HepG2 (cell line): ENCODE measurements around the gene PRKN. TPM values are rescaled to one million over a fixed set of nuclear protein-coding genes. Genes with fewer than 3 reads are reported as not detected.

Experiments
- ATAC-seq: fragments of 200-7000 bp; cut with Tn5 transposase; 3 replicates; pipeline ENCODE4 v1.9.1; 2020; ENCODE audit warnings: mild to moderate bottlenecking, moderate library complexity
- BruUV-seq: library from RNA; stranded (reverse); fragments of 400-500 nt; replicated peaks from 2 replicates; lab custom pipeline; 2021; lab: Mats Ljungman, UMichigan
- CTCF ChIA-PET: fragments of 300-600 bp; formaldehyde crosslinking; extraction: SDS; loops from one replicate; lab custom pipeline; 2021; ENCODE audit warnings: low total read pairs, inconsistent platforms, low intra/inter-chr PET ratio; lab: Yijun Ruan, JAX
- POLR2A ChIA-PET: fragments of 350-600 bp; sonication (Branson Sonifier 250); formaldehyde crosslinking; loops from one replicate; lab custom pipeline; 2020; ENCODE audit warnings: antibody characterized with exemption, inconsistent platforms; lab: Yijun Ruan, JAX
- DNase-seq: peaks from one replicate; pipeline ENCODE4 v3.0.0-alpha.2; 2015; ENCODE audit warnings: low spot score
- FAIRE-seq: peaks from 3 replicates; lab custom pipeline; 2011; peaks lifted over from hg19 to GRCh38; lab: Jason Lieb, UNC
- H2AFZ ChIP-seq: one replicate; pipeline ENCODE4 v1.6.1; 2011; ENCODE audit warnings: low read length, inconsistent platforms
- H3K27ac ChIP-seq: fragments of 300-600 bp; 3 replicates; pipeline ENCODE4 v1.8.0; 2011; ENCODE audit warnings: mixed run types, mild to moderate bottlenecking, mixed read lengths, low read length, inconsistent platforms; ENCODE audit not compliant: insufficient read depth; ENCODE audit errors: extremely low read length
- H3K27me3 ChIP-seq, 2 experiments: fragments of 200-600 bp in 1 of 2; 2 replicates in 1 of 2; 3 replicates in 1 of 2; pipeline versions ENCODE4 v1.6.0 to v1.8.0; 2011; ENCODE audit warnings: low read length in 2 of 2, mild to moderate bottlenecking in 2 of 2, moderate library complexity in 2 of 2, inconsistent platforms in 1 of 2; ENCODE audit not compliant: insufficient read depth in 2 of 2, control insufficient read depth in 1 of 2
- H3K36me3 ChIP-seq, 2 experiments: fragments of 200-600 bp in 1 of 2; replicated peaks in 1 of 2; 2 replicates in 1 of 2; 3 replicates in 1 of 2; pipeline versions ENCODE4 v1.5.1 to v1.8.0; 2011; ENCODE audit warnings: low read length in 2 of 2, inconsistent platforms in 1 of 2; ENCODE audit not compliant: insufficient read depth in 2 of 2, control insufficient read depth in 1 of 2
- H3K4me1 ChIP-seq: 2 replicates; pipeline ENCODE4 v1.5.1; 2012; ENCODE audit warnings: low read length, inconsistent platforms; ENCODE audit not compliant: insufficient read depth
- H3K4me2 ChIP-seq: 2 replicates; pipeline ENCODE4 v1.6.0; 2011; ENCODE audit warnings: low read depth, low read length, inconsistent platforms
- H3K4me3 ChIP-seq, 3 experiments: fragments of 200-600 bp in 1 of 3; sonication (generic), shearing (Covaris generic) in 1 of 3; replicated peaks in 1 of 3; 2 replicates each; pipeline ENCODE4 v1.5.1; 2011 to 2016; ENCODE audit warnings: low read length in 3 of 3, inconsistent platforms in 2 of 3, low read depth in 2 of 3, mild to moderate bottlenecking in 2 of 3, control low read depth in 1 of 3, mixed read lengths in 1 of 3; ENCODE audit not compliant: insufficient read depth in 1 of 3
- H3K79me2 ChIP-seq: one replicate; pipeline ENCODE4 v1.6.1; 2011; ENCODE audit warnings: low read length, inconsistent platforms; ENCODE audit not compliant: insufficient read depth
- H3K9ac ChIP-seq: 2 replicates; pipeline ENCODE4 v1.6.0; 2011; ENCODE audit warnings: mild to moderate bottlenecking, low read depth, low read length, inconsistent platforms; ENCODE audit not compliant: insufficient read depth
- H3K9me3 ChIP-seq: 2 replicates; pipeline ENCODE4 v1.5.1; 2012; ENCODE audit warnings: mild to moderate bottlenecking, low read length
- H4K20me1 ChIP-seq: 2 replicates; pipeline ENCODE4 v1.6.0; 2011; ENCODE audit warnings: inconsistent platforms, mild to moderate bottlenecking, low read length, moderate library complexity; ENCODE audit not compliant: insufficient read depth
- ARID2 ChIP-seq: sonication (generic); formaldehyde crosslinking; IDR thresholded peaks from 2 replicates; pipeline ENCODE4 v1.8.1; 2022; ENCODE audit warnings: mild to moderate bottlenecking, missing genetic modification reagents, borderline replicate concordance
- DNMT1 ChIP-seq: sonication (generic); formaldehyde crosslinking; IDR thresholded peaks from 2 replicates; pipeline ENCODE4 v1.5.1; 2020; ENCODE audit warnings: mild to moderate bottlenecking, missing genetic modification reagents
- FOSL1 ChIP-seq: sonication (generic); formaldehyde crosslinking; IDR thresholded peaks from 2 replicates; pipeline ENCODE4 v1.9.0; 2021; ENCODE audit warnings: missing genetic modification reagents, borderline replicate concordance
- FOXC1 ChIP-seq: sonication (generic); formaldehyde crosslinking; IDR thresholded peaks from 2 replicates; pipeline ENCODE4 v1.8.0; 2022; ENCODE audit warnings: mild to moderate bottlenecking, missing genetic modification reagents, borderline replicate concordance
- GABPA ChIP-seq, 2 experiments: IDR thresholded peaks; 2 replicates each; pipeline ENCODE4 v1.6.1; 2011 to 2016; ENCODE audit warnings: low read depth in 2 of 2, low read length in 1 of 2, missing biosample characterization in 1 of 2, missing genetic modification characterization in 1 of 2
- KDM5A ChIP-seq: fragments of 200-600 bp; sonication (generic); IDR thresholded peaks from 2 replicates; pipeline ENCODE4 v1.7.0; 2018; ENCODE audit warnings: antibody characterized with exemption, mild to moderate bottlenecking, low read length, borderline replicate concordance
- POLR2G ChIP-seq: fragments of 200-400 bp; formaldehyde crosslinking; IDR thresholded peaks from 2 replicates; pipeline ENCODE4 v1.6.1; 2018; ENCODE audit warnings: mild to moderate bottlenecking, low read depth, low read length, moderate library complexity
- RARG ChIP-seq: sonication (generic); formaldehyde crosslinking; IDR thresholded peaks from 2 replicates; pipeline ENCODE4 v1.4.0; 2020; ENCODE audit warnings: low read depth, mild to moderate bottlenecking, missing genetic modification reagents
- RFXANK ChIP-seq: IDR thresholded peaks from 2 replicates; pipeline ENCODE4 v1.6.1; 2016
- RXRA ChIP-seq: sonication (generic); formaldehyde crosslinking; IDR thresholded peaks from 2 replicates; pipeline ENCODE4 v1.5.1; 2020; ENCODE audit warnings: missing genetic modification reagents
- SP140L ChIP-seq: sonication (generic); formaldehyde crosslinking; IDR thresholded peaks from 2 replicates; pipeline ENCODE4 v1.4.0; 2020; ENCODE audit warnings: missing genetic modification reagents, borderline replicate concordance
- SUZ12 ChIP-seq: fragments of 150-350 bp; IDR thresholded peaks from 2 replicates; pipeline ENCODE4 v1.6.1; 2014; ENCODE audit warnings: low read depth, low read length
- ZBTB8A ChIP-seq: sonication (generic); formaldehyde crosslinking; IDR thresholded peaks from 2 replicates; pipeline ENCODE4 v1.4.0; 2020; ENCODE audit warnings: mild to moderate bottlenecking, low read depth, missing genetic modification reagents, borderline replicate concordance
- ZEB1 ChIP-seq: IDR thresholded peaks from 2 replicates; pipeline ENCODE4 v1.6.1; 2012; ENCODE audit warnings: mild to moderate bottlenecking, low read depth, inconsistent platforms; ENCODE audit not compliant: insufficient replicate concordance
- ZNF18 ChIP-seq: sonication (generic); formaldehyde crosslinking; IDR thresholded peaks from 2 replicates; pipeline ENCODE4 v1.8.0; 2022; ENCODE audit warnings: mild to moderate bottlenecking, missing genetic modification reagents; ENCODE audit not compliant: insufficient replicate concordance
- ZNF256 ChIP-seq: sonication (generic); formaldehyde crosslinking; conservative IDR thresholded peaks from 2 replicates; pipeline ENCODE4 v1.4.0; 2020; ENCODE audit warnings: missing genetic modification reagents
- ZNF292 ChIP-seq: sonication (generic); formaldehyde crosslinking; IDR thresholded peaks from 2 replicates; pipeline ENCODE4 v1.8.1; 2022; ENCODE audit warnings: mild to moderate bottlenecking, low read depth, missing genetic modification reagents, borderline replicate concordance
- ZNF382 ChIP-seq: sonication (generic); formaldehyde crosslinking; IDR thresholded peaks from 2 replicates; pipeline ENCODE4 v1.5.0; 2020; ENCODE audit warnings: missing genetic modification reagents, mild to moderate bottlenecking, borderline replicate concordance
- ZNF546 ChIP-seq: sonication (generic); formaldehyde crosslinking; conservative IDR thresholded peaks from 2 replicates; pipeline ENCODE4 v1.8.1; 2023; ENCODE audit warnings: mild to moderate bottlenecking, missing genetic modification reagents
- ZNF644 ChIP-seq: IDR thresholded peaks from 2 replicates; pipeline ENCODE4 v1.6.1; 2016; ENCODE audit warnings: low read depth
- ZNF660 ChIP-seq: sonication (generic); formaldehyde crosslinking; IDR thresholded peaks from 2 replicates; pipeline ENCODE4 v1.5.1; 2020; ENCODE audit warnings: mild to moderate bottlenecking, low read depth, missing genetic modification reagents, borderline replicate concordance
- WGBS: methylation state at CpG from one replicate; pipeline ENCODE4 v1.1.6; 2017; ENCODE audit warnings: low lambda C conversion rate; 5-methylcytosine and 5-hydroxymethylcytosine counted together
- in situ Hi-C: cut with HindIII; loops from 2 replicates; pipeline ENCODE4 v1.10.0; 2017; ENCODE audit warnings: low pct_unique_long_range_greater_than_20kb; ENCODE audit not compliant: extremely low pct_ligation_motif_present
- intact Hi-C: fragments of 100-400 bp; cut with micrococcal nuclease; formaldehyde crosslinking; loops from one replicate; pipeline ENCODE4 v1.10.0; 2022; ENCODE audit not compliant: unreplicated experiment
- polyA plus RNA-seq, 8 experiments: library from polyadenylated mRNA; depleted of rRNA in 3 of 8; stranded (reverse) in 7 of 8; unstranded in 1 of 8; fragments of >200 nt; fragmentation: Illumina TruSeq in 4 of 8; extraction: Trizol in 4 of 8; gene quantifications; 2 replicates each; pipeline versions ENCODE4 v1.2.1 to v1.2.3, GENCODE V29; 2011 to 2016; ENCODE audit warnings: low read depth in 4 of 8, missing spikeins in 1 of 8, mixed read lengths in 1 of 8; ENCODE audit not compliant: insufficient read depth in 1 of 8
- total RNA-seq, 5 experiments: library from RNA; depleted of rRNA; stranded (reverse); fragments of >200 nt; fragmentation: Illumina TruSeq; extraction: Trizol; gene quantifications; 2 replicates each; pipeline ENCODE4 v1.2.3, GENCODE V29; 2016; ENCODE audit warnings: low read depth in 1 of 5

PRKN gene
- total and polyA plus RNA-seq, 2 of the 13 experiments (the other 11 are each of a cell fraction or from before 2014, with no cell fraction given): 0.31 to 0.44 TPM

GRCh38 chr6:162712694-162713093 is 14.9 kb downstream of the PRKN start:
- DNase-seq (no peak), ATAC-seq (no peak), FAIRE-seq (no peak)
- H3K27ac ChIP-seq: no peak overlapping the region
- H3K9ac ChIP-seq: no peak overlapping the region
- H3K79me2 ChIP-seq: no peaks in the 10 kb centered on the region
- no peaks in the 10 kb centered on the region for H3K27me3 ChIP-seq
- H3K36me3 ChIP-seq: no peaks in the 10 kb centered on the region
- H2AFZ ChIP-seq: no peak overlapping the region
- H3K4me2 ChIP-seq: no peak overlapping the region
- POLR2A ChIA-PET: no interaction called here
- no peaks in the 10 kb centered on the region for H3K4me1 ChIP-seq
- no peak overlapping the region for H3K4me3 ChIP-seq
- 24% methylated on average over 2 of the region's 2 CpGs for WGBS
- no peaks in the 10 kb centered on the region for H3K9me3 ChIP-seq
- intact Hi-C loops (no loop called here), in situ Hi-C loops (no loop called here)
- TF ChIP-seq RFXANK (CRISPR knock-in tag) (no peak), SP140L (no peak), ZNF18 (CRISPR knock-in tag) (no peak), SUZ12 (no peak), ZNF382 (no peak), FOSL1 (CRISPR knock-in tag) (no peak), ZBTB8A (CRISPR knock-in tag) (no peak)
- CTCF ChIA-PET: no interaction called here
- no TSS peak for BruUV-seq
- H4K20me1 ChIP-seq: no peaks in the 10 kb centered on the region

GRCh38 chr6:162711376-162711775 is 16.2 kb downstream of the PRKN start:
- BruUV-seq: no TSS peak
- H3K27ac ChIP-seq: no peak overlapping the region
- ChIA-PET POLR2A (no interaction called here), CTCF (no interaction called here)
- ATAC-seq (no peak), DNase-seq (no peak), FAIRE-seq (no peak)
- H3K9me3 ChIP-seq: no peaks in the 10 kb centered on the region
- no peak overlapping the region for H3K9ac ChIP-seq
- no peaks in the 10 kb centered on the region for H3K79me2 ChIP-seq
- H3K4me3 ChIP-seq: no peak overlapping the region
- intact Hi-C loops: no loop called here
- H4K20me1 ChIP-seq: no peaks in the 10 kb centered on the region
- WGBS: 41% methylated on average over 4 of the region's 4 CpGs
- no peaks in the 10 kb centered on the region for H3K27me3 ChIP-seq
- no peaks in the 10 kb centered on the region for H3K36me3 ChIP-seq
- H3K4me1 ChIP-seq: no peaks in the 10 kb centered on the region
- H2AFZ ChIP-seq: no peak overlapping the region
- in situ Hi-C loops: no loop called here
- no peak overlapping the region for H3K4me2 ChIP-seq
- TF ChIP-seq ZEB1 (no peak), GABPA (IDR thresholded peaks at IDR 0.05; ENCODE audit: low read depth, low read length) (no peak), GABPA (CRISPR knock-in tag; IDR thresholded peaks at IDR 0.05; ENCODE audit: low read depth) (no peak), DNMT1 (CRISPR knock-in tag) (no peak), KDM5A (no peak), RARG (CRISPR knock-in tag) (no peak), FOXC1 (CRISPR knock-in tag) (no peak), POLR2G (no peak), RXRA (CRISPR knock-in tag) (no peak), ZNF256 (CRISPR knock-in tag) (no peak), ARID2 (CRISPR knock-in tag) (no peak), ZNF660 (no peak), ZNF644 (CRISPR knock-in tag) (no peak), ZNF292 (no peak), ZNF546 (CRISPR knock-in tag) (no peak)
